H9 (cell line): Measurements from ENCODE around the gene XPNPEP3. TPM values are rescaled to one million over a fixed set of nuclear protein-coding genes. Genes with fewer than 3 reads are reported as not detected.
"Not testable (repeated sequence)": the region's sequence is repeated elsewhere in the genome, so short reads cannot be mapped to it uniquely, and the experiment has no call there.

Experiments used
- DNase-seq: peaks from one replicate; pipeline ENCODE4 v3.0.0-alpha.2; 2017
- H2AFZ ChIP-seq: one replicate; pipeline ENCODE4 v1.6.1; 2013; ENCODE audit warnings: mild to moderate bottlenecking, low read length, control low read depth, moderate library complexity
- H2AK5ac ChIP-seq: 2 replicates; pipeline ENCODE4 v1.6.1; 2013; ENCODE audit warnings: low read length, control low read depth, mixed read lengths; ENCODE audit not compliant: insufficient read length
- H2BK120ac ChIP-seq: one replicate; pipeline ENCODE4 v1.6.1; 2013; ENCODE audit warnings: low read depth, mild to moderate bottlenecking, low read length, control low read depth, inconsistent platforms; ENCODE audit not compliant: poor library complexity, severe bottlenecking
- H2BK12ac ChIP-seq: 2 replicates; pipeline ENCODE4 v1.6.1; 2013; ENCODE audit warnings: low read length, control low read depth, mixed read lengths, low read depth; ENCODE audit not compliant: insufficient read length
- H2BK15ac ChIP-seq: 2 replicates; pipeline ENCODE4 v1.6.1; 2013; ENCODE audit warnings: low read depth, low read length, control low read depth
- H2BK20ac ChIP-seq: one replicate; pipeline ENCODE4 v1.6.1; 2013; ENCODE audit warnings: low read depth, mild to moderate bottlenecking, low read length, control low read depth, inconsistent platforms; ENCODE audit not compliant: poor library complexity, severe bottlenecking
- H2BK5ac ChIP-seq: 2 replicates; pipeline ENCODE4 v1.6.1; 2013; ENCODE audit warnings: low read length, control low read depth, mixed read lengths; ENCODE audit not compliant: insufficient read length
- H3K14ac ChIP-seq: 2 replicates; pipeline ENCODE4 v1.6.1; 2013; ENCODE audit warnings: low read length, control low read depth; ENCODE audit not compliant: insufficient read depth
- H3K18ac ChIP-seq: 2 replicates; pipeline ENCODE4 v1.6.1; 2013; ENCODE audit warnings: low read depth, mild to moderate bottlenecking, mixed read lengths, low read length, control low read depth; ENCODE audit not compliant: insufficient read length
- H3K23ac ChIP-seq: 2 replicates; pipeline ENCODE4 v1.6.1; 2013; ENCODE audit warnings: low read length, control low read depth, mixed read lengths, low read depth; ENCODE audit not compliant: insufficient read length
- H3K23me2 ChIP-seq: 2 replicates; pipeline ENCODE4 v1.6.1; 2013; ENCODE audit warnings: low read depth, mild to moderate bottlenecking, mixed read lengths, low read length, control low read depth; ENCODE audit not compliant: insufficient read length, poor library complexity, severe bottlenecking
- H3K27ac ChIP-seq: 2 replicates; pipeline ENCODE4 v1.5.1; 2013; ENCODE audit warnings: low read length, control low read depth, mixed read lengths, low read depth; ENCODE audit not compliant: insufficient read length
- H3K27me3 ChIP-seq: 2 replicates; pipeline ENCODE4 v1.6.1; 2013; ENCODE audit warnings: low read length, control low read depth, inconsistent platforms; ENCODE audit not compliant: insufficient read depth
- H3K4ac ChIP-seq: 2 replicates; pipeline ENCODE4 v1.6.1; 2013; ENCODE audit warnings: low read depth, mild to moderate bottlenecking, control low read depth, inconsistent platforms, low read length, moderate library complexity
- H3K4me1 ChIP-seq: 2 replicates; pipeline ENCODE4 v1.6.1; 2013; ENCODE audit warnings: low read length, control low read depth, inconsistent platforms; ENCODE audit not compliant: insufficient read depth
- H3K4me2 ChIP-seq: 2 replicates; pipeline ENCODE4 v1.6.1; 2013; ENCODE audit warnings: low read length, control low read depth, mixed read lengths; ENCODE audit not compliant: insufficient read length, insufficient read depth
- H3K56ac ChIP-seq: 2 replicates; pipeline ENCODE4 v1.6.1; 2013; ENCODE audit warnings: low read depth, mild to moderate bottlenecking, mixed read lengths, low read length, control low read depth; ENCODE audit not compliant: insufficient read length
- H3K79me1 ChIP-seq: 2 replicates; pipeline ENCODE4 v1.6.1; 2013; ENCODE audit warnings: low read depth, mild to moderate bottlenecking, moderate library complexity, low read length, control low read depth, inconsistent platforms; ENCODE audit not compliant: insufficient read depth, poor library complexity, severe bottlenecking
- H3K79me2 ChIP-seq: 2 replicates; pipeline ENCODE4 v1.6.1; 2013; ENCODE audit warnings: low read length, control low read depth, inconsistent platforms; ENCODE audit not compliant: insufficient read depth
- H3K9ac ChIP-seq: 2 replicates; pipeline ENCODE4 v1.6.1; 2013; ENCODE audit warnings: low read length, control low read depth, mixed read lengths; ENCODE audit not compliant: insufficient read length; ENCODE audit errors: extremely low read depth
- H3K9me3 ChIP-seq: one replicate; pipeline ENCODE4 v1.6.1; 2013; ENCODE audit warnings: low read depth, low read length, inconsistent platforms; ENCODE audit not compliant: control insufficient read depth
- H3T11ph ChIP-seq: one replicate; pipeline ENCODE4 v1.6.1; 2013; ENCODE audit warnings: mild to moderate bottlenecking, low read length, control low read depth, inconsistent platforms
- H4K20me1 ChIP-seq: one replicate; pipeline ENCODE4 v1.6.1; 2013; ENCODE audit not compliant: control insufficient read depth, insufficient read length, insufficient read depth
- H4K5ac ChIP-seq: 2 replicates; pipeline ENCODE4 v1.6.1; 2013; ENCODE audit warnings: low read depth, mild to moderate bottlenecking, mixed read lengths, low read length, control low read depth; ENCODE audit not compliant: insufficient read length
- H4K8ac ChIP-seq: replicated peaks from 2 replicates; pipeline ENCODE4 v1.6.1; 2013; ENCODE audit warnings: low read length, control low read depth, mixed read lengths, low read depth; ENCODE audit not compliant: insufficient read length
- H4K91ac ChIP-seq: 2 replicates; pipeline ENCODE4 v1.6.1; 2013; ENCODE audit warnings: low read depth, mild to moderate bottlenecking, moderate library complexity, mixed read lengths, low read length, control low read depth; ENCODE audit not compliant: insufficient read length
- H3K27ac Mint-ChIP-seq, 3 experiments: 2 replicates in 2 of 3; 3 replicates in 1 of 3; pipeline ENCODE4 v1.8.0; 2020 to 2021; ENCODE audit warnings: mixed read lengths in 3 of 3, mild to moderate bottlenecking in 1 of 3, moderate library complexity in 1 of 3
- H3K27me3 Mint-ChIP-seq: 2 replicates; pipeline ENCODE4 v1.8.0; 2021; ENCODE audit warnings: low read depth, mild to moderate bottlenecking, moderate library complexity, mixed read lengths
- H3K36me3 Mint-ChIP-seq, 3 experiments: 2 replicates in 2 of 3; 3 replicates in 1 of 3; pipeline ENCODE4 v1.8.0; 2020 to 2021; ENCODE audit warnings: low read depth in 3 of 3, mixed read lengths in 3 of 3; ENCODE audit not compliant: insufficient read depth in 1 of 3
- H3K4me1 Mint-ChIP-seq, 2 experiments: 2 replicates each; pipeline ENCODE4 v1.8.0; 2020; ENCODE audit warnings: mixed read lengths in 2 of 2
- H3K4me3 Mint-ChIP-seq, 2 experiments: 2 replicates in 1 of 2; 3 replicates in 1 of 2; pipeline ENCODE4 v1.8.0; 2020 to 2021; ENCODE audit warnings: mild to moderate bottlenecking in 2 of 2, mixed read lengths in 2 of 2, moderate library complexity in 1 of 2
- H3K9me3 Mint-ChIP-seq, 2 experiments: 2 replicates in 1 of 2; 3 replicates in 1 of 2; pipeline ENCODE4 v1.8.0; 2020; ENCODE audit warnings: mild to moderate bottlenecking in 2 of 2, mixed read lengths in 2 of 2, moderate library complexity in 1 of 2
- CTCF ChIP-seq: fragments of 200-600 bp; sonication (generic); conservative IDR thresholded peaks from 3 replicates; pipeline ENCODE4 v1.8.0; 2021; ENCODE audit warnings: antibody characterized with exemption, mild to moderate bottlenecking
- WGBS: extraction: QIAGEN DNeasy Blood & Tissue Kit; methylation state at CpG from one replicate; pipeline ENCODE4 v1.1.7; 2013; ENCODE audit warnings: missing lambda C conversion rate, low lambda C conversion rate, mixed read lengths; ENCODE audit not compliant: insufficient read length; ENCODE audit errors: extremely low coverage; 5-methylcytosine and 5-hydroxymethylcytosine counted together
- total RNA-seq: library from RNA; stranded (reverse); gene quantifications from 2 replicates; pipeline ENCODE4 v1.2.1, GENCODE V29; 2021

Gene XPNPEP3
- total RNA-seq, 1 experiment from 2014 or later = 18.3 TPM

- no peak overlapping the region for H3K4me2 ChIP-seq
- no peaks in the 10 kb centered on the region for H3K79me2 ChIP-seq
- no peak overlapping the region for H4K8ac ChIP-seq
- H3K9ac ChIP-seq = no peak overlapping the region
- no peak overlapping the region for H3K18ac ChIP-seq
- Mint-ChIP-seq H3K36me3 (peaks cover 22 to 88% (median 72%) of the 10 kb centered on the region in 3 experiments; a peak in 6 of 7 replicates), H3K27me3 (no peaks in the 10 kb centered on the region), H3K4me1 (no peaks in the 10 kb centered on the region), H3K27ac (no peak overlapping the region), H3K4me3 (no peak overlapping the region), H3K9me3 (no peaks in the 10 kb centered on the region)
- H3K23ac ChIP-seq = no peak overlapping the region
- no peak overlapping the region for H2BK15ac ChIP-seq
- H3K9me3 ChIP-seq = no peaks in the 10 kb centered on the region
- H3K27ac ChIP-seq = no peak overlapping the region
- no peak overlapping the region for H2BK5ac ChIP-seq
- H3K56ac ChIP-seq = no peak overlapping the region
- no CpG with 5 or more reads among the region's 3 CpGs for WGBS
- H3K79me1 ChIP-seq = peaks cover 2% of the 10 kb centered on the region
- H2BK20ac ChIP-seq = no peak overlapping the region
- no peaks in the 10 kb centered on the region for H3K27me3 ChIP-seq
- no peak overlapping the region for H4K91ac ChIP-seq
- H2BK120ac ChIP-seq = no peak overlapping the region
- H4K20me1 ChIP-seq = no peaks in the 10 kb centered on the region
- H3T11ph ChIP-seq = no peak overlapping the region
- no peak overlapping the region for H2AFZ ChIP-seq
- H3K4me1 ChIP-seq = no peaks in the 10 kb centered on the region
- no peak overlapping the region for H2BK12ac ChIP-seq
- no peak overlapping the region for H3K14ac ChIP-seq
- DNase-seq = no peak
- no peaks in the 10 kb centered on the region for H3K23me2 ChIP-seq
- no peak for TF ChIP-seq CTCF
- no peak overlapping the region for H2AK5ac ChIP-seq
- no peak overlapping the region for H4K5ac ChIP-seq
- H3K4ac ChIP-seq = no peak overlapping the region
These were observed 12.0 kb upstream of the XPNPEP3 start for GRCh38 chr22:40844951-40845350.

- not testable (repeated sequence) for H2BK20ac ChIP-seq, H2BK12ac ChIP-seq, H4K5ac ChIP-seq, H3K4me2 ChIP-seq, H2BK15ac ChIP-seq, DNase-seq, H2BK5ac ChIP-seq, H3K4me1 Mint-ChIP-seq, H4K91ac ChIP-seq, H3K56ac ChIP-seq, H3K27me3 ChIP-seq, H3K27ac ChIP-seq, H3K79me1 ChIP-seq, H3K23ac ChIP-seq, H3K9ac ChIP-seq, H3K27ac Mint-ChIP-seq, H4K8ac ChIP-seq, H3K4me3 Mint-ChIP-seq, H2AK5ac ChIP-seq, H3K79me2 ChIP-seq, H3K18ac ChIP-seq, H4K20me1 ChIP-seq, H3K14ac ChIP-seq, H3K9me3 Mint-ChIP-seq, H2AFZ ChIP-seq, H3K9me3 ChIP-seq, H3T11ph ChIP-seq, H3K4ac ChIP-seq, H3K27me3 Mint-ChIP-seq, H3K23me2 ChIP-seq, H3K4me1 ChIP-seq, H2BK120ac ChIP-seq
- WGBS = no CpG with 5 or more reads among the region's 11 CpGs
- peaks cover 14 to 87% (median 70%) of the 10 kb centered on the region in 3 experiments; a peak in 6 of 7 replicates for H3K36me3 Mint-ChIP-seq
These were observed 11.1 kb upstream of the XPNPEP3 start for GRCh38 chr22:40845816-40846215.
